ENCODE results near the gene GPR142.

Gene GPR142

GRCh38 chr17:74369665-74370490, 2.6 kb downstream of the GPR142 start:
- DNase-seq (ENCODE audit: low spot score), result no peak

DNA sequence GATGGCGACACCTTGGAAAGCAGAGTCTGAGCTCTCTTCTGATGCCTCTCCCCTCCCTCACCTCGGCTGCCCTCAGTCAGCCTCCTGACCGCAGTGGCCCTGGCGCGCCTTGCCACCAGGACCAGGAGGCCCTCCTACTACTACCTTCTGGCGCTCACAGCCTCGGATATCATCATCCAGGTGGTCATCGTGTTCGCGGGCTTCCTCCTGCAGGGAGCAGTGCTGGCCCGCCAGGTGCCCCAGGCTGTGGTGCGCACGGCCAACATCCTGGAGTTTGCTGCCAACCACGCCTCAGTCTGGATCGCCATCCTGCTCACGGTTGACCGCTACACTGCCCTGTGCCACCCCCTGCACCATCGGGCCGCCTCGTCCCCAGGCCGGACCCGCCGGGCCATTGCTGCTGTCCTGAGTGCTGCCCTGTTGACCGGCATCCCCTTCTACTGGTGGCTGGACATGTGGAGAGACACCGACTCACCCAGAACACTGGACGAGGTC, 4.4 kb downstream of the GPR142 start:
- DNase-seq (ENCODE audit: low spot score), result no peak

- no peak for DNase-seq (ENCODE audit: low spot score)
Measured at GRCh38 chr17:74372426-74372825, 5.1 kb downstream of the GPR142 start.

DNA sequence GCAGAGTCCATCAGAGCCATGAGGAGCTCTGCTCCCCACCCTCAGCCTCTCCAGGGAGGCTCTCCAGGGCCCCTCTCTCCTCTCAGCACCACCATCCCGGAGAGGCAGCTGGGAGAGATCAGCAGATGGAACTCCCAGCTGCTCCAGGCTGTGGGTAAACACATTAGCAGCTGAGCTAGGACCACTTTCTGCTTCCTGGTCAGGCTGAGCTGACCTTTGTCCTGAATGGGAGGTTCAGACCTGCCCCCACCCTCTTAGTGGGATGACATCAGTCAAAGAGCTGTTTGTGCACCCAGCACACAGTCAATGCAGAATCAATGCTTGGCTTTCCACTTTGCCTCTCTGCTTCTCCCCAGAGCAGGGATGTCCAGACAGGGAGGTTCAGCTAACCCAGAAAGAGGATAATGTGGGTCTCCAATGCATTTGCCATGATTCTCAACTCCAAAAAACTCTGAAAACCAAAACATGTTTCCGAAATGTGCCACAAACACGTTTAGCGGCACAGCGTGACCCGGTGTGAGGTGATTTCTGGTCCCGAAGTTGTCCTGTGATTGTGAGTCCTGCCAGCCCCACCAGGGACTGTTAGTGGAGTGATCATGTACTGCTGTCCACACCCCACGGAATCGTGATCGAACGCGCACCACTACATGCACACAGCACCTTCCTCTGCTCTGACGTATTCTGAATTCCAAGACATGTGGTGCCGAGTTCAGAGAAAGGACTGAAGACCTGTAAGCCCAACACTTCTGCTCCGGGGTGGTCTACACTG, 6.7 kb downstream of the GPR142 start:
- DNase-seq (ENCODE audit: low spot score), result no peak

DNA sequence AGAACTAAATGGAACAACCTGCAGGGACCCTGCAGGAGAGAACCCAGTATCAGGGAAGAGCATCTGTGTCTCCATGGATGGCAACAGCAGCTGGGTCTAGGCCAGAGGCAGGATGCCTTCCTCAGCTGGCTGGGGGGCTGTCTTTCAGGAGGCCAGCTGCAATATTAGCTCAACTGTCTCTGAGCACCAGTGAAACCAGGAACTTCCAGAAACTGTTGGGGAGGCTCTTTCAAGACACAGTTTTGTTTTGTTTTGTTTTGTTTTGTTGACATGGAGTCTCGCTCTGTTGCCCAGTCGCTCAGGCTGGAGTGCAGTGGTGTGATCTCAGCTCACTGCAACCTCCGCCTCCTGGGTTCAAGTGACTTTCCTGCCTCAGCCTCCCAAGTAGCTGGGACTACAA, 7.6 kb downstream of the GPR142 start:
- DNase-seq (ENCODE audit: low spot score), result no peak

DNA sequence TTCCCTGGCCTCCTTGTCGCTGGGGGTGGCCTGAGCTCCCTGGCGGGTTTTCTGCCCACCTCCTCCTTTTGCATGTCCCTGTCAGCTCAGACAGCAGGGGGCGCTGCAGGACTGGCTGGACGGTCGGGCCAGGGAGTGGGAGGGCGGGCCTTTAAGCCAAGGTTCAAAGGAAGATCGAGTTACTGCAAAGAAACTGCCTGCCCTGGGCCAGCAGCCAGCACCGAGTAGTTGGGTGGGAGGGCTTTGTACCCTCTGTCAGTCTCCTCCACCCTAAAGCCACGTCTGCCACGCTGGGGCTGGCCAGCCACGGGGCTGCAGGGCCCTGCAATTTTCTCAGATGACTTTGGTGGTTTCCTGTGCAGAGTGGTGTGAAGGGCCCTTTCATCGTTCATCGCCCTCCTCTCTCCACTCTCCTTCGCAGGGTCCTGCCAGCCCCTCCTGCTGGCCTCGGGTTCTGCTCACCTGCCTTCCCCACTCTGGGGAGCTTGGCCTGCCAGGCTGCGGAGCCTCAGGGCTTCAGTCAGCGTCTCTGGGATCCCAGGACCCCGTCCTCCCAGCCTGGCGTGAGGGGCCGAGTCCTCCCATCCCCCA, 12.3 kb downstream of the GPR142 start:
- DNase-seq (ENCODE audit: low spot score), result peak; percentile 91

DNA sequence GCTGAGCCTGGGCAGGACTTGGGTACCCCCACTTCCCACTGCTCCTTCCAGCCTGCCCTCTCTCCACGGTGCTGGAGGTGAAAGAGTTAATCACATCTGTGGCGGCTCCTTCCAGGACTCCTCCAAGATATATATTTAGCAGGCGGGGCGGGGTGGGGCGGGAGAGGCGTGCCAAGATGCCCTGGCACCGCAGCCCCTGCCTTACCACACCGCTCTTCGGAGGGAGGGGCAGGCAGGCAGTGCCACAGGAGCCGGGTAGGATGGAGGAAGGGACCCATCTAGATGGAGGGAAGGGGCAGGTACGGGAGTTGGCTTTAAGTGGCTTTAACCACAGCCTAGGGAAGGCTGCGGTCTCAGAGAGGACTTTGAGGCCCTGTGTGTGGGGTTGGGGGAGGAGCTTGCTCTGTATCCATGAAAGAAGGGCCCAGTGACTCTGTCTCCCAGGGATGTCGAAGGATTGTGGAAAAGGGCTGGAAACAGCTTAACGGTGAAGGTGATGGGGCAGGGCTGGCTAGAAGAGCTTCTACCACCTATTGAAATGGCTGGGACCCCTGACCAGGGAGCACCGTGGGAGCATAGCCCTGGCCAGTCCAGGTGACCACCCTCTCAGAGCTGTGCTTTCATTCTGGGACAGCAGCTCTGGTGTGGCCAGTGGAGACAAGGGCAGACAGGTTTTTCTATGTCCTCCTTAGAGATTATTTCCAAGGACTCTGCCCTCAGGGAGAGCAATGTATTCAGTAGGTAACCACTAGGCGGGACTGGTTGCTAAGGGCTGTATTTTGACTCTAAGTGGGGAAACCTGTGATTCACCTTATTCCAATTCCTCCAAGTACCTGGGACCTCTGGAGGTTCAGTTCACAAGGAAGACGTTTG, 13.0 kb downstream of the GPR142 start:
- DNase-seq (ENCODE audit: low spot score), result no peak

DNA sequence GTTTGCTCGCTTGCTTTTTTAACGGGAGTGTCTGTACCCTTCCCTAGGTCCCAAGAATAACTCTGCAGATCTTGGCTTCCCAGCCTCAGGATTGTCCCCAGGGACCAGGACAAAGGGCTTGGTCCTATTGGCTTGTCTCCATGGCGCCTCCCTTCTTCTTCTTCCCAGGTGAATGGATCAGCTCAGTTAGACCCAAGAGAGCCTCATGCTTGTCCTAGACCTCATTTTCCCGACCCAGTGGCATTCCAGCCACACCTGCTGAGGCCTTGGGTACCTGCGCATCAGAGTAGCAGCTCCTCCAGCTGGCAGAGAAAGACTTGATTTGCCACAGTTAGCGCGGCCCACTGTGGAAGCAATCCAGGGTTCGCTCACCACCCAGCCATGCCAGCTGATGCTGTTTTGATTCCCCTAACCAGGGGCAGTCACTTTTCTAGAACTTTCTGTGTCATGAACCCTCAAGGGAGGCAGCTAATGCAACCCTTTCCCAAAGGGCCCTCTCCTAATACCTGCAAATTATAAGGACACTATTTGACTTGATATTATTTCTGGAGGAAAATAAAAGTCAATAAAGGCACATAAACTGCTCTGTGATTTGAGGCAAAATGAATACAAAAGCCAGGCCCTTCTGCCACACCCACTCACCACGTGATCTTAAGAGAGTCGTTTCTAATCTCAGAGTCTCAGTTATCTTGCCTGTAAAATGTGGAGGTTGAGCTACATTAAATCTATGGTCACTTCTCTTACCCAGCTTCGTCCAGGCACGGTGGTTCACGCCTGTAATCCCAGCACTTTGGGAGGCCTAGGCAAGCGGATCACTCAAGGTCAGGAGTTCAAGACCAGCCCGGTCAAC, 13.9 kb downstream of the GPR142 start:
- DNase-seq (ENCODE audit: low spot score), result no peak

GRCh38 chr17:74383141-74383540, 15.8 kb downstream of the GPR142 start:
- no peak for DNase-seq (ENCODE audit: low spot score)

DNA sequence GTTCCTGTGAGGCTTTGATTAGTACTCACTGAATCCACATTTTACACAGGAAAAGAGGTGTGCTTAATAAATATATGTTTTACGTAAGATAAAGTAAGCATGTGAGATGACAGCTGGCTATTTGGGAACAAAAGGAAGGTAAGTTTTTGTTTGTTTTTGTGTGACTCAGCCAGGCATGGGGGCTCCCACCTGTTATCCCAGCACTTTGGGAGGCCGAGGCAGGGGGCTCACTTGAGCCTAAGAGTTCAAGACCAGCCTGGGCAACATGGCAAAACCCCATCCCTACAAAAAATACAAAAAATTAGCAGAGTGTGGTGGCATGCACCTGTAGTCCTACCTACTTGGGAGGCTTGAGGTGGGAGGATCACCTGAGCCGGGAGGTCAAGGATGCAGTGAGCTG, 17.9 kb downstream of the GPR142 start:
- DNase-seq (ENCODE audit: low spot score), result no peak

DNA sequence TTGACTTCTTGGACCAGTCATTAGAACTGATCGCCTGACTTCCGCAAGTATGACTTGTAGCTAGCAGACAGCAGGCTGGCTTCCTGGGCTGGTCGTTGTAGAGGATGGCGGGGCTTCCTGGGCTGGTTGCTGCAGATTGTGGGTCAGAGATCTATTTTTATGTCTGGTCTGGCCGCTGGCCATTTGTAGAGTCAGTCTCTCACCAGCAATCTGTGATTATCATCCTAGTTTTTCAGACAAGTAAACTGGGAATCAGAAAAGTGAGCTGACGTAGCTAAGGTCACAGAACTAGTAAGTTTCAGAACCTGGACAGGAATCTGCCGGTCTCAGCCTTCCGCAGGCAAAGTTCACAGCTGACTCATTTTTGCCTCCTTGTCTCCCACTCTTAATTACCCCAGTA, 19.1 kb downstream of the GPR142 start:
- DNase-seq (ENCODE audit: low spot score), result no peak

GRCh38 chr17:74387365-74388218, 20.3 kb downstream of the GPR142 start:
- no peak for DNase-seq (ENCODE audit: low spot score)

- no peak for DNase-seq (ENCODE audit: low spot score)
Measured at GRCh38 chr17:74389084-74389753, 21.9 kb downstream of the GPR142 start.

DNA sequence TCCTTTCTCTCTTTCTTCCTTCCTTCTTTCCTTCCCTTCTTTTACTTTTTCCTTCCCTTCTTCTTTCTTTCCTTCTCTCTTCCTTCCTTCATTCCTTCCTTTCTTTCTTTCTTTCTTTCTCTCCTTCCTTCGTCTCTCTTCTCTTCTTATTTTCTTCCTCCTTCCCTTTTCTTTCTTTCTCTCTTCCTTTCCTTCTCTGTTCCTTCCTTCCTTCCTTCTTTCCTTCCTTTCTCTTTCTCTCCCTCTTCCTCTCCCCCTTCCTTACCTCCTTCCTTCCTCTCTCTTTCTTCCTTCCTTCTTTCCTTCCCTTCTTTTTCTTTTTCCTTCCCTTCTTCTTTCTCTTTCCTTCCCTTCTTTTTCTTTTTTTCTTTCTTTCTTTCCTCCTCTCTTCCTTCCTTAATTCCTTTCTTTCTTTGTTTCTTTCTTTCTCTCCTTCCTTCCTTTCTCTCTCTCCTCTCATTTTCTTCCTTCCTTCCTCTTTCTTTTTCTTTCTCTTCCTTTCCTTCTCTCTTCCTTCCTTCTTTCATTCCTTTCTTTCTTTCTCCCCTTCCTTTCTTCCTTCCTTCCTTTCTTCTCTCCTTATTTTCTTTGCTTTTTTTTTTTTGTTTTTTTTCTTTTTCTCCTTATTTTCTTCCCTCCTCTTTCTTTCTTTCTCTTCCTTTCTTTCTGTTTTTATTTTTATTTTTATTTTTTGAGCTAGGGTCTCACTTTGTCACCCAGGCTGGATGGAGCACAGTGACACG, 22.8 kb downstream of the GPR142 start:
- DNase-seq (ENCODE audit: low spot score), result no peak

- no peak for DNase-seq (ENCODE audit: low spot score)
Measured at GRCh38 chr17:74390680-74391653, 23.7 kb downstream of the GPR142 start.

DNA sequence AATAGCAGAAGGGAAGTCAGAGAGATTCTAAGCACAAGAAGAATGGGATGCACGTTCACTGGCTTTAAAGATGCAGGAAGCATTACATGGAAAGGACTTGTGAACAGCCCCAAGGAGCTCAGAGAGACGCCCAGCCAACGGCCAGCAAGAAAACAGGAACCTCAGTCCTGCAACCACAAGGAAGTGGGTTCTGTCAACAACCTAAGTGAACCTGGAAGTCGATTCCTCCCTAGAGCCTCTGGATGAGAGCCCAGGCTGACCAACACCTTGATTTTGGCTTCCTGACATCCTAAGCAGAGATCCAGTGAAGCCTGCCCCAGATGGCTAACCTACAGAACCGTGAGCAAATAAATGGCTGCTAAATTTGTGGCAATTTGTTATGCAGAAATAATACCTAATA, 24.5 kb downstream of the GPR142 start:
- no peak for DNase-seq (ENCODE audit: low spot score)

DNA sequence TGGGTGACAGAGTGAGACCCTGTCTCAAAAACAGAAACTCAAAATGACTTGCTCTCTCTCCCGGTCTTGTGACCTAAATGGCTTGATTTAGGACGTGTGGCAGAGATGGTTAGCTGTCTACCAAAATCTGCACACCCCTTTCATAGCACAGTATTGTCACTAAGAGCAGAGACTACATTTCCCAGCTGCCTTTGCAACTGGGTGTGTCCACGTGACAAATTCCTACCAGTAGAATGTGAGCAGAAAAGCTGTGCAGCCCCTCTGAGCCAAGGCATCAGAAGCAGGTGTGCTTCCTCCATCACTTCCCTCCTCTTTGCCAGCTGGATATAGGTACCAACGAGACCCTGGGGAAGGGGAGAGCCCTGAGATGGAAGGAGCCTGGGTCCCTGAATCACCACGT, 25.5 kb downstream of the GPR142 start:
- DNase-seq (ENCODE audit: low spot score), result no peak
